ENCODE data around the gene CYP17A1.

- TF ChIP-seq EZH2 (IDR thresholded peaks at IDR 0.05; ENCODE audit: insufficient read depth, poor library complexity, severe bottlenecking) (no peak), EZH2phosphoT487 (IDR thresholded peaks at IDR 0.05; ENCODE audit: insufficient read depth, low read depth) (no peak)
Observed at GRCh38 chr10:102880256-102880655, 43.0 kb upstream of the CYP17A1 start.
